GM18520 (cell line): ENCODE measurements around the gene GPD2.
"Not testable (repeated sequence)": the region's sequence is repeated elsewhere in the genome, so short reads cannot be mapped to it uniquely, and the experiment has no call there.

ENCODE experiments used
- ATAC-seq: cut with Tn5 transposase; IDR thresholded peaks from one replicate; pipeline ENCODE4 v1.9.1; 2021; ENCODE audit not compliant: unreplicated experiment

The GPD2 gene

GRCh38 chr2:156580501-156580900 is 144.3 kb downstream of the GPD2 start:
- ATAC-seq, result no peak

- ATAC-seq, result no peak
These were observed 145.1 kb downstream of the GPD2 start for GRCh38 chr2:156581280-156581679.

- ATAC-seq, result no peak
These were observed 149.3 kb downstream of the GPD2 start for GRCh38 chr2:156585457-156585856.

GRCh38 chr2:156586621-156587020 is 150.4 kb downstream of the GPD2 start:
- ATAC-seq, result no peak

- no peak for ATAC-seq
These were observed 153.4 kb downstream of the GPD2 start for GRCh38 chr2:156589381-156590079.

GRCh38 chr2:156590085-156590739 is 154.0 kb downstream of the GPD2 start:
- no peak for ATAC-seq

GRCh38 chr2:156592809-156593593 is 156.8 kb downstream of the GPD2 start:
- ATAC-seq, result no peak

GRCh38 chr2:156593594-156593921 is 157.4 kb downstream of the GPD2 start:
- ATAC-seq, result no peak

- ATAC-seq, result no peak
These were observed 162.4 kb downstream of the GPD2 start for GRCh38 chr2:156598563-156598962.

GRCh38 chr2:156600196-156600595 is 164.0 kb downstream of the GPD2 start:
- no peak for ATAC-seq

- no peak for ATAC-seq
These were observed 165.8 kb downstream of the GPD2 start for GRCh38 chr2:156601855-156602551.

- no peak for ATAC-seq
These were observed 166.4 kb downstream of the GPD2 start for GRCh38 chr2:156602552-156602933.

GRCh38 chr2:156615836-156616322 is 179.7 kb downstream of the GPD2 start:
- ATAC-seq, result no peak

GRCh38 chr2:156618071-156618470 is 181.9 kb downstream of the GPD2 start:
- not testable (repeated sequence) for ATAC-seq

- no peak for ATAC-seq
These were observed 182.9 kb downstream of the GPD2 start for GRCh38 chr2:156619021-156619539.

GRCh38 chr2:156622491-156622890 is 186.3 kb downstream of the GPD2 start:
- ATAC-seq, result no peak

- ATAC-seq, result no peak
These were observed 189.4 kb downstream of the GPD2 start for GRCh38 chr2:156625360-156626170.

- no peak for ATAC-seq
These were observed 190.8 kb downstream of the GPD2 start for GRCh38 chr2:156626931-156627330.

- no peak for ATAC-seq
These were observed 194.6 kb downstream of the GPD2 start for GRCh38 chr2:156630579-156631337.

- no peak for ATAC-seq
These were observed 199.5 kb downstream of the GPD2 start for GRCh38 chr2:156635646-156636045.
